Fibroblast of lung (primary cell): ENCODE measurements around the gene IBA57. TPM values are rescaled to one million over a fixed set of nuclear protein-coding genes. Genes with fewer than 3 reads are reported as not detected.

Experiments used
- DNase-seq, 2 donors: peaks; one replicate each; pipeline versions ENCODE4 v3.0.0 to v3.0.0-alpha.2; 2010; ENCODE audit warnings: low read depth in 2 of 2
- H2AFZ ChIP-seq: 2 replicates; pipeline ENCODE4 v1.5.1; 2012; ENCODE audit warnings: low read length, control low read depth, inconsistent platforms
- H3K27ac ChIP-seq: 2 replicates; pipeline ENCODE4 v1.5.1; 2011; ENCODE audit warnings: low read length, control low read depth; ENCODE audit not compliant: insufficient read depth
- H3K27me3 ChIP-seq: 2 replicates; pipeline ENCODE4 v1.5.1; 2011; ENCODE audit warnings: mild to moderate bottlenecking, low read length; ENCODE audit not compliant: control insufficient read depth, insufficient read depth
- H3K36me3 ChIP-seq: 2 replicates; pipeline ENCODE4 v1.5.1; 2011; ENCODE audit warnings: low read length; ENCODE audit not compliant: control insufficient read depth, insufficient read depth
- H3K4me1 ChIP-seq: 2 replicates; pipeline ENCODE4 v1.5.1; 2011; ENCODE audit warnings: low read length; ENCODE audit not compliant: control insufficient read depth, insufficient read depth; ENCODE audit errors: extremely low read depth
- H3K4me2 ChIP-seq: 2 replicates; pipeline ENCODE4 v1.5.1; 2011; ENCODE audit warnings: low read length, control low read depth; ENCODE audit not compliant: insufficient read depth; ENCODE audit errors: extremely low read depth
- H3K4me3 ChIP-seq, 4 experiments: fragments of 200-600 bp in 1 of 4; sonication (generic) in 1 of 4; replicated peaks in 1 of 4; 2 replicates each; pipeline ENCODE4 v1.5.1; 2011 to 2016; ENCODE audit warnings: low read length in 4 of 4, low read depth in 3 of 4, mild to moderate bottlenecking in 3 of 4, control low read depth in 2 of 4, inconsistent platforms in 1 of 4, mixed read lengths in 1 of 4; ENCODE audit not compliant: insufficient read depth in 1 of 4; ENCODE audit errors: control extremely low read depth in 1 of 4
- H3K79me2 ChIP-seq: 2 replicates; pipeline ENCODE4 v1.5.1; 2012; ENCODE audit warnings: mild to moderate bottlenecking, low read length, inconsistent platforms; ENCODE audit not compliant: control insufficient read depth, insufficient read depth
- H3K9ac ChIP-seq: 2 replicates; pipeline ENCODE4 v1.5.1; 2011; ENCODE audit warnings: mild to moderate bottlenecking, low read length, control low read depth; ENCODE audit not compliant: insufficient read depth
- H3K9me3 ChIP-seq: 2 replicates; pipeline ENCODE4 v1.5.1; 2012; ENCODE audit warnings: low read depth, low read length; ENCODE audit not compliant: control insufficient read depth, insufficient read depth
- H4K20me1 ChIP-seq: 2 replicates; pipeline ENCODE4 v1.5.1; 2011; ENCODE audit warnings: low read length; ENCODE audit not compliant: control insufficient read depth, insufficient read depth; ENCODE audit errors: extremely low read depth
- CTCF ChIP-seq, 2 donors: IDR thresholded peaks in 1 of 2; conservative IDR thresholded peaks in 1 of 2; 1 replicate in 1 of 2; 2 replicates in 1 of 2; pipeline ENCODE4 v1.5.1; 2011 to 2012; ENCODE audit warnings: low read length in 2 of 2, control low read depth in 1 of 2, inconsistent platforms in 1 of 2, low read depth in 1 of 2, mild to moderate bottlenecking in 1 of 2
- EZH2 ChIP-seq: IDR thresholded peaks from 2 replicates; pipeline ENCODE4 v1.5.1; 2012; ENCODE audit warnings: low read length, control low read depth, mild to moderate bottlenecking; ENCODE audit errors: missing control alignments
- polyA plus RNA-seq, 2 donors: library from polyadenylated mRNA; depleted of rRNA in 1 of 2; stranded (reverse) in 1 of 2; unstranded in 1 of 2; fragments of >200 nt; gene quantifications; 2 replicates each; pipeline ENCODE4 v1.2.1, GENCODE V29; 2011 to 2012; ENCODE audit warnings: missing spikeins in 1 of 2
- total RNA-seq: library from RNA; depleted of rRNA; stranded (reverse); fragments of >200 nt; gene quantifications from 2 replicates; pipeline ENCODE4 v1.2.1, GENCODE V29; 2014

The IBA57 gene
- total and polyA plus RNA-seq, 2 donors (not counting 1 experiment from before 2014, with no cell fraction given): 1.4 to 3.8 TPM

DNA sequence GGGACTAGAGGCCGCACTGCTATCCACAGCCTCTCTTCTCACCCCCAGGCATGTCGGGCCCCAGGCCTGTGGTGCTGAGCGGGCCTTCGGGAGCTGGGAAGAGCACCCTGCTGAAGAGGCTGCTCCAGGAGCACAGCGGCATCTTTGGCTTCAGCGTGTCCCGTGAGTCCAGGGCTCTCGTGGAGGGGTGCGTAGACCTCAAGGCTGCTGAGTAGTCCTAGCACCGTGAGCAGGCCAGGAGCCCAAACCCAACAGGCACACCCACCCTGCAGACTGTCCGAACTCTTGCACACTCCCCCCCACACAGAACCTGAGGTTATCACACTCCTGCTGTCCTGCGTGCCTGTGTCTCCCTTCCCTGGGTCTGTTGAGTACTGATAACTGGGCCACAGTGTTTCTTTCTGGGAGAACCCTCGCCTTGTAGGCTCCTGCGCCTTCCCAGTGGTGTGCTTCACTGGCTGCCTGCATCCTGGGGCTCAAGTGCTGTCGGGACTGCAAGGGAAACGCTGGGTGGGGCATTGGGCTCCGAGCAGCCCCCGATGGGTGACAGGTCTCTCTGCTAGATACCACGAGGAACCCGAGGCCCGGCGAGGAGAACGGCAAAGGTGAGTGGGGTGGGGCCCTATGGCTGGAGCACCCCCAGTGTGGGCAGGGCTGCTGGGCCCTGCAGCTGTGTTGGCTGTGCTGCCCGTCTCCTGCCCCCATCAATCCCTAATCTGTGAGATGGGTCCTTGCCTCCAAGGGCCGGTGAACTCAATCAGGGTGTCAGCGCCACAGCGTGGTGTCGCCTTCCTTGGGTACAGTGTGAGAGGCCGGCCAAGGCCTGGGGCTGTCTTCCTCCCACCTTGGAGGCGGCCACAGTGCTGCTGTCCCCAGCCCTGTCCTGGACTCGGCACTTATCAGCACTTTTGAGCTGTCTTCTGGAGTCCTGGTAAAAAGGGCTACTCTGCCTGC is 19.9 kb upstream of the IBA57 start:
- Histone ChIP-seq H3K79me2 (peaks cover 75% of the 10 kb centered on the region), H3K9me3 (no peaks in the 10 kb centered on the region), H3K4me2 (no peak overlapping the region), H3K27me3 (no peaks in the 10 kb centered on the region), H3K36me3 (peaks cover 20% of the 10 kb centered on the region), H2AFZ (no peak overlapping the region), H3K4me1 (peaks cover 37% of the 10 kb centered on the region), H3K27ac (no peak overlapping the region), H4K20me1 (no peaks in the 10 kb centered on the region), H3K4me3 (no peak overlapping the region), H3K9ac (no peak overlapping the region)
- no peak for DNase-seq
- TF ChIP-seq EZH2 (no peak), CTCF (conservative IDR thresholded peaks at IDR 0.05 in 1 of 2, IDR thresholded peaks at IDR 0.05 in 1 of 2; ENCODE audit: low read depth in 1 of 2, low read length in 2 of 2) (no peak)

DNA sequence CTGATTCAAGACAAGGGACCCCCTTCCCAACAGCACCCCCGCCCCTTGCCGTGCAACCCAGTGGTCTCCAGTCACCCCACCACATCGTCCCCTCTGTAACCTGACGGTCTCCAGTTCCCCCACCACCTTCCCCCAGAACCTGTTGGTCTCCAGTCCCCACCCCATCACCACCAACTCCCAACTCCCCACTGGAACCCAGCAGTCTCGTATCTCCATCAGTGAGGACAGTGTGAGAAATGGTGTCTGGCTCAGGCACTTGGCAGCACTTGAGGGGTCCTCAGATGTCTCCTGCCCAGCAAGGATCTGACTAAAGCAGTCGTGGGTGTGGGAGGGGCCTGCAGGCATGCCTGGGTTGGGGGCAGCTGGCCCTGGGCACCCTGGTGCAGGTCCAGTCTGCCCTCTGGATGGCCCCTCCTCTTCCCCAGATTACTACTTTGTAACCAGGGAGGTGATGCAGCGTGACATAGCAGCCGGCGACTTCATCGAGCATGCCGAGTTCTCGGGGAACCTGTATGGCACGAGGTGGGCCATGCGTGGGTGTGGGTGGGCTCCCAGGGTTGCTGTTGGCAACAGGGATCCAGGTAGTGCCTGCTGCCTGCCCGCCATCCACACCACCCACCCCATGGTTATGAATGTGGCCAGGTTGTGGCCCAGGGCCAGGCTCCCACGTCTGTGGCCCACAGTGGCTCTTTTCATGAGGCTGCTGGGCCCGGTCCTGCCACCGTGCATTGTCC is 19.0 kb upstream of the IBA57 start:
- Histone ChIP-seq H3K27me3 (no peaks in the 10 kb centered on the region), H2AFZ (no peak overlapping the region), H3K9me3 (no peaks in the 10 kb centered on the region), H3K9ac (no peak overlapping the region), H3K36me3 (peaks cover 20% of the 10 kb centered on the region), H3K4me3 (no peak overlapping the region), H4K20me1 (no peaks in the 10 kb centered on the region), H3K4me1 (peaks cover 41% of the 10 kb centered on the region), H3K27ac (no peak overlapping the region), H3K79me2 (peaks cover 69% of the 10 kb centered on the region), H3K4me2 (no peak overlapping the region)
- no peak for DNase-seq
- no peak for TF ChIP-seq EZH2
- TF ChIP-seq CTCF (conservative IDR thresholded peaks at IDR 0.05 in 1 of 2, IDR thresholded peaks at IDR 0.05 in 1 of 2; ENCODE audit: low read depth in 1 of 2, low read length in 2 of 2): no peak

DNA sequence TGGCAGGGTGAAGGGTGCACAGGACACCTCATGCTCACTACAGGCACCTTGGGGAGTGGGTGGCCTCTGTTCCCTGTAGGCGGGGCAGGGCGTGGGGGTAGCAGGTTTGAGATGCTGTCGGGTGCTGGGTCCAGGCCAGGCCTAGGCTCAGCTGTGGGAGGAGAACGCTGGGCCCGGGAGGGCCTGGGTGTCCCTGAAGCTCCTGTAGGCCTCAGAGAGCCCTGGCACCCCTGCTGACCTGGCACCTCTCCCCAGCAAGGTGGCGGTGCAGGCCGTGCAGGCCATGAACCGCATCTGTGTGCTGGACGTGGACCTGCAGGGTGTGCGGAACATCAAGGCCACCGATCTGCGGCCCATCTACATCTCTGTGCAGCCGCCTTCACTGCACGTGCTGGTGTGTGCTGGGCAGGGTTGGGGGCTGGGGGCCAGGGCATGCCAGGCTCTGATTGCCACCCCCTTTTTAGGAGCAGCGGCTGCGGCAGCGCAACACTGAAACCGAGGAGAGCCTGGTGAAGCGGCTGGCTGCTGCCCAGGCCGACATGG is 18.4 kb upstream of the IBA57 start:
- TF ChIP-seq CTCF (conservative IDR thresholded peaks at IDR 0.05 in 1 of 2, IDR thresholded peaks at IDR 0.05 in 1 of 2; ENCODE audit: low read depth in 1 of 2, low read length in 2 of 2) (no peak), EZH2 (no peak)
- H3K9me3 ChIP-seq: no peaks in the 10 kb centered on the region
- H3K27ac ChIP-seq: no peak overlapping the region
- H2AFZ ChIP-seq: no peak overlapping the region
- H3K9ac ChIP-seq: no peak overlapping the region
- H3K79me2 ChIP-seq: peaks cover 66% of the 10 kb centered on the region
- no peak overlapping the region for H3K4me2 ChIP-seq
- H3K36me3 ChIP-seq: peaks cover 16% of the 10 kb centered on the region
- H4K20me1 ChIP-seq: no peaks in the 10 kb centered on the region
- no peak for DNase-seq
- peaks cover 36% of the 10 kb centered on the region for H3K4me1 ChIP-seq
- H3K27me3 ChIP-seq: no peaks in the 10 kb centered on the region
- no peak overlapping the region for H3K4me3 ChIP-seq
